AG04450 (cell line): Measurements from ENCODE around the gene TCEA3. TPM values are rescaled to one million over a fixed set of nuclear protein-coding genes. Genes with fewer than 3 reads are reported as not detected.

Source experiments
- CTCF ChIA-PET: fragments of 300-600, 350-600 bp; formaldehyde crosslinking; extraction: SDS; loops from one replicate; lab custom pipeline; 2022; ENCODE audit warnings: antibody characterized with exemption, inconsistent platforms; lab: Charles Lee
- POLR2A ChIA-PET: fragments of 350-600 bp; formaldehyde crosslinking; extraction: SDS; loops from one replicate; lab custom pipeline; 2021; ENCODE audit warnings: antibody characterized with exemption, inconsistent platforms; lab: Yijun Ruan, JAX
- DNase-seq: peaks from one replicate; pipeline ENCODE4 v3.0.0-alpha.2; 2011; ENCODE audit warnings: low read depth, low spot score
- H3K27ac ChIP-seq: one replicate; pipeline ENCODE4 v1.5.1; 2012; ENCODE audit warnings: low read depth, low read length, control low read depth
- H3K27me3 ChIP-seq: one replicate; pipeline ENCODE4 v1.6.0; 2012; ENCODE audit warnings: low read length; ENCODE audit not compliant: control insufficient read depth, insufficient read depth
- H3K4me3 ChIP-seq: 2 replicates; pipeline ENCODE4 v1.5.1; 2011; ENCODE audit warnings: mild to moderate bottlenecking, low read depth, low read length, control low read depth
- H3K9me3 ChIP-seq: 2 replicates; pipeline ENCODE4 v1.5.1; 2012; ENCODE audit warnings: low read length; ENCODE audit not compliant: control insufficient read depth, insufficient read depth
- polyA plus RNA-seq: library from polyadenylated mRNA; depleted of rRNA; stranded (reverse); fragments of >200 nt; gene quantifications from 2 replicates; pipeline ENCODE4 v1.2.3, GENCODE V29; 2011
- TF ChIP-seq, protein P1 (sequence below): IDR thresholded peaks from 2 replicates; pipeline ENCODE4 v1.5.1; 2011; ENCODE audit warnings: low read depth, low read length, control low read depth, inconsistent platforms

The TCEA3 gene
- polyA plus RNA-seq, 1 experiment, result 14.7 TPM

DNA sequence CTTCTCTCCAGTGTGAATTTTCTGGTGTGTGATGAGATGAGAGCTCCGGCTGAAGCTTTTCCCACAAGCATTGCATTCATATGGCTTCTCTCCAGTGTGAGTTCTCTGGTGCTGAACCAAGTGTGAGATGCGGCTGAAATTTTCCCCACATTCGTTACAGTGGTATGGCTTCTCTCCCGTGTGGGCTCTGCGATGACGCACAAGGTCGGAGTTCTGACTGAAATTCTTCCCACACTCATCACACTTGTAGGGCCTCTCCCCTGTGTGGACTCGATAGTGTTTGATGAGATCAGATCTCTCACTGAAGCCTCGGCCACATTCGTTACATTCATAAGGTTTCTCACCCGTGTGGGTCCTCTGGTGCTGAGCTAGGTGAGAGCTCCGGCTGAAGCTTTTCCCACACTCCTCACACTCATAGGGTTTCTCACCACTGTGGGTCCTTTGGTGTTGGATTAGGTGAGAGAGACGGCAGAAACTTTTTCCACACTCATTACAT lies 62.3 kb downstream of the TCEA3 start:
- Histone ChIP-seq H3K4me3 (no peak overlapping the region), H3K27ac (no peak overlapping the region), H3K27me3 (no peaks in the 10 kb centered on the region), H3K9me3 (peaks cover 61% of the 10 kb centered on the region)
- ChIA-PET CTCF (interaction anchor here (1.8 kb wide), 1 partner anchor 41 kb away, joined by 7 read pairs; no protein-coding TSS in a partner anchor), POLR2A (interaction anchor here (1.6 kb wide), 1 partner anchor 18 kb away, joined by 3 read pairs; the partner anchor contains the start of gene HNRNPR)
- DNase-seq, result no peak
- TF ChIP-seq, protein P1, sequence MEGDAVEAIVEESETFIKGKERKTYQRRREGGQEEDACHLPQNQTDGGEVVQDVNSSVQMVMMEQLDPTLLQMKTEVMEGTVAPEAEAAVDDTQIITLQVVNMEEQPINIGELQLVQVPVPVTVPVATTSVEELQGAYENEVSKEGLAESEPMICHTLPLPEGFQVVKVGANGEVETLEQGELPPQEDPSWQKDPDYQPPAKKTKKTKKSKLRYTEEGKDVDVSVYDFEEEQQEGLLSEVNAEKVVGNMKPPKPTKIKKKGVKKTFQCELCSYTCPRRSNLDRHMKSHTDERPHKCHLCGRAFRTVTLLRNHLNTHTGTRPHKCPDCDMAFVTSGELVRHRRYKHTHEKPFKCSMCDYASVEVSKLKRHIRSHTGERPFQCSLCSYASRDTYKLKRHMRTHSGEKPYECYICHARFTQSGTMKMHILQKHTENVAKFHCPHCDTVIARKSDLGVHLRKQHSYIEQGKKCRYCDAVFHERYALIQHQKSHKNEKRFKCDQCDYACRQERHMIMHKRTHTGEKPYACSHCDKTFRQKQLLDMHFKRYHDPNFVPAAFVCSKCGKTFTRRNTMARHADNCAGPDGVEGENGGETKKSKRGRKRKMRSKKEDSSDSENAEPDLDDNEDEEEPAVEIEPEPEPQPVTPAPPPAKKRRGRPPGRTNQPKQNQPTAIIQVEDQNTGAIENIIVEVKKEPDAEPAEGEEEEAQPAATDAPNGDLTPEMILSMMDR, result no peak

DNA sequence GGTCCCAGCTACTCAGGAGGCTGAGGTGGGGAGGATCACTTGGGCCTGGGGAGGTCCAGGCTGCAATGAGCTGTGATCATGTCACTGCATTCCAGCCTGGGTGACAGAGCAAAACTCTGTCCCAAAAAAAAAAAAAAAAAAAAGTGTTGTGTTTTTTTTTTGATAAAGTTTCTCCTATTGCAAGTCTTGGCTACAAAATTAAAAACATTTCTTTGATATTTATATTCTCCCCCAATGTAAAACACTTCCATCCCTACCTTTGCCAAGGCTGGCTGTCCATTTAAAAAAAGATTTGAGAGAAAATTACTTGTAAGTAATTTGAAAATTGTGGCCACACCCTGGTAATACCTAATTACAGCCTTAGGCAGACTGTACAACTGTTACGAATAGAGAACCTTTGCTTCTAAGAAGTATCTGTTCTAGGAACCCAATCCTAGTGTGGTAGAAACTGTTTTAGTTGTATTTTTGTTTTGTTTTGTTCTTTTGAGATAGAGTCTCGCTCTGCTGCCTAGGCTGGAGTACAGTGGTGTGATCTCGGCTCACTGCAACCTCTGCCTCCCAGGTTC lies 66.2 kb downstream of the TCEA3 start:
- H3K27ac ChIP-seq, result no peak overlapping the region
- CTCF ChIA-PET, result interaction anchor here (1.4 kb wide), 2 partner anchors 10 to 45 kb away, joined by 3 to 6 read pairs; no protein-coding TSS in a partner anchor
- TF ChIP-seq, protein P1, result no peak
- DNase-seq, result no peak
- H3K27me3 ChIP-seq, result no peaks in the 10 kb centered on the region
- H3K9me3 ChIP-seq, result peaks cover 39% of the 10 kb centered on the region
- H3K4me3 ChIP-seq, result no peak overlapping the region
- POLR2A ChIA-PET, result interaction anchor here (3.3 kb wide), 1 partner anchor 14 kb away, joined by 16 read pairs; the partner anchor contains the start of gene HNRNPR

DNA sequence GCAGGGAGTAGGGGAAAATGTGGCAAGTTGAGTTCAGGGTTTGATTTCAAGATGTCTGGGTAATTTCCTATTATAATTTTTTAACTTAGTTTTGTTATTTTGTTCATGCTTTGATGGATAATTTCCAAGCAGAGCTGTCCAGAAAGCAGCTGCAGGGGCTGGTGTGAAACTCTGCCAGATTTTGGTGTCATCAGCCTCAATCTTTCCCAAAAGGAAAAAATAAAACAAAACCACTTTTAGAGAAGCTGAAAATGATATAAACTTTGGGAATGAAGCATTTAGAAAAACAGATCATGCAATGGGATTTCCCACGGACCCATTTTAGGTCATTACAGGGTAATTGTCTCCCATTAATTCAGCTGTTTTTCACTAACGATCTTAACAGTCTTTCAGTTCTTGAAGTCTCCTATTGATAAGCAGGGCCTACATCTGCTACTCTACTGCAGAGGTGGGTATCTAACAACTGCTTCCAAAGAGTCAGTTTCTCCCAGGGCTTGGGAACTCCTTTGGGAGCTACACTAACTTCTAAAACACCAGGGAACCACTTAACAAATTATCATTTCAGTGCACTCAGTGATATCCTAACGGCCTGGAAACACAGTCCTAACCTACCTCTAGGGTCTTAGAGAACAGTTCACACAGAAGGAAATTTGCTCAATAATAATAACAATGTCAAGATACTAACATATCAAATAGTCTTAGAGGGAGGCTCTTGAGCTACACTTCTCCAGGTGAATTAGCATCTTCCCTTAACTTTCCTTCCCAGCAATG lies 67.2 kb downstream of the TCEA3 start:
- Histone ChIP-seq H3K4me3 (no peak overlapping the region), H3K9me3 (peaks cover 28% of the 10 kb centered on the region), H3K27ac (no peak overlapping the region), H3K27me3 (no peaks in the 10 kb centered on the region)
- DNase-seq, result no peak
- TF ChIP-seq, protein P1, result no peak
- ChIA-PET POLR2A (interaction anchor here (3.3 kb wide), 1 partner anchor 13 kb away, joined by 16 read pairs; the partner anchor contains the start of gene HNRNPR), CTCF (interaction anchor here (1.4 kb wide), 2 partner anchors 11 to 46 kb away, joined by 3 to 6 read pairs; no protein-coding TSS in a partner anchor)

DNA sequence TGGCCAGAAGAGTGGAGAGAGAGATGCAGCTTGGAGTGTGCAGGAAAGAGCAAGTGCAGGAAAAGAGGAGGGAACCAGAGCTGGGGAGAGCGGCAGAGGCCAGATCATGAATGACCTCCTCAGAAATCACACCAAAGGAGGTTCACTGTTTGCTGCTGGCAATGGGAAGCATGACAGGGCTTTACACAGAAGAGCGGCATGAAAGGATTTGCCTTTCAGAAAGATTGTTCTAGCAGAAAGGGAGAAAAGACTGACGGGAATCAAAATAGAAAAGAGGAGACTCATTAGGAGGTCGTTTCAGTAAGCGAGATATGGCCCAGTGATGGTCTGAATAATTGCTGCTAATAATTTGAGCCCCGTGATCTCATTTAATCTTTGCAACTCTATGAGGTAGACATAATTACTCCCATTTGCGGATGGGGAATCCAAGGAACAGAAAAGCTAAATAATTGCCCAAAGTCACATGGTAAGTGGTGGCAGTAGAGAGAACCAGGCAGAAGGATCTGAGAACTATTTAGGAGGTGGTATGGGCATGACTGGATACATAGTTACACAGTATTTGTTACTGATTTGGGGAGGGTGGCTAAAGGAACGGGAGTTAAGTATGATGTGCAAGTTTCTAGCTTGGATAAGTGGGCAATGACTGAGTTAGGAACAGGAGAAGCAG lies 67.9 kb downstream of the TCEA3 start:
- peaks cover 21% of the 10 kb centered on the region for H3K9me3 ChIP-seq
- no peaks in the 10 kb centered on the region for H3K27me3 ChIP-seq
- TF ChIP-seq, protein P1, result no peak
- ChIA-PET CTCF (interaction anchor here (1.4 kb wide), 1 partner anchor 12 kb away, joined by 6 read pairs; no protein-coding TSS in a partner anchor), POLR2A (interaction anchor here (3.3 kb wide), 1 partner anchor 12 kb away, joined by 16 read pairs; the partner anchor contains the start of gene HNRNPR)
- no peak overlapping the region for H3K4me3 ChIP-seq
- no peak for DNase-seq
- no peak overlapping the region for H3K27ac ChIP-seq
